OCI-LY7 (cell line): ENCODE data around the gene DGKH.

Experiments
- EZH2phosphoT487 ChIP-seq: fragments of 200-600 bp; sonication (generic); IDR thresholded peaks from 2 replicates; pipeline ENCODE4 v1.6.1; 2018; ENCODE audit warnings: low read depth, borderline replicate concordance, mild to moderate bottlenecking, mixed run types, antibody characterized with exemption, low read length, moderate library complexity, mixed read lengths
- TF ChIP-seq, protein P1 (sequence below): fragments of 200-600 bp; sonication (generic); conservative IDR thresholded peaks from 2 replicates; pipeline ENCODE4 v1.5.1; 2014; ENCODE audit warnings: mild to moderate bottlenecking, antibody characterized with exemption, low read length, moderate library complexity, mixed read lengths

DNA sequence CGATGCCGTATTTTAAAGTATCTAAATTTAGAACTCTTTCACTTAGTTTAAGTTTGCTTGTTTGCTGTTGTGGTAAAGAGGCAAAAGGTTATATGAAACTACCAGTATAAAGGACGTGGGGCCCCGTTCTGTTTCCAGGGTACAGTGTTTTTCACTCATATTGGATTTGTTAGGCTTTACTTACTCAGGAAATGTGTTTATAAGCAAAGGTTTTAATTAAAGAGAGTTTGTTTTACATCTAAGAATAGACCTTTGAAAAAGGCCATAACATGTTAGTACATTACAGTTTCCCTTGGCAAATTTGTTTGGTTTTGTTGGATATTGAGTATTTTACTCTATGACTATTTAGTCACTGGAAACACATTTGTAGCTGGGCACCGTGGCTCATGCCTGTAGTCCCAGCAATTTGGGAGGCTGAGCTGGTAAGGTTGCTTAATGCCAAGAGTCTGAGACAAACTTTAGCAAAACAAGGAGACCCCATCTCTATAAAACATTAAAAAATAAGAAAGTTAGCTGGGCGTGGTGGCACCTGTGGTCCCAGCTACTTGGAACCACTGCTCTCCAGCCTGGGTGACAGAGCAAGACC, 7.1 kb downstream of the DGKH start:
- TF ChIP-seq, protein P1, sequence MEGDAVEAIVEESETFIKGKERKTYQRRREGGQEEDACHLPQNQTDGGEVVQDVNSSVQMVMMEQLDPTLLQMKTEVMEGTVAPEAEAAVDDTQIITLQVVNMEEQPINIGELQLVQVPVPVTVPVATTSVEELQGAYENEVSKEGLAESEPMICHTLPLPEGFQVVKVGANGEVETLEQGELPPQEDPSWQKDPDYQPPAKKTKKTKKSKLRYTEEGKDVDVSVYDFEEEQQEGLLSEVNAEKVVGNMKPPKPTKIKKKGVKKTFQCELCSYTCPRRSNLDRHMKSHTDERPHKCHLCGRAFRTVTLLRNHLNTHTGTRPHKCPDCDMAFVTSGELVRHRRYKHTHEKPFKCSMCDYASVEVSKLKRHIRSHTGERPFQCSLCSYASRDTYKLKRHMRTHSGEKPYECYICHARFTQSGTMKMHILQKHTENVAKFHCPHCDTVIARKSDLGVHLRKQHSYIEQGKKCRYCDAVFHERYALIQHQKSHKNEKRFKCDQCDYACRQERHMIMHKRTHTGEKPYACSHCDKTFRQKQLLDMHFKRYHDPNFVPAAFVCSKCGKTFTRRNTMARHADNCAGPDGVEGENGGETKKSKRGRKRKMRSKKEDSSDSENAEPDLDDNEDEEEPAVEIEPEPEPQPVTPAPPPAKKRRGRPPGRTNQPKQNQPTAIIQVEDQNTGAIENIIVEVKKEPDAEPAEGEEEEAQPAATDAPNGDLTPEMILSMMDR = no peak
- no peak for TF ChIP-seq EZH2phosphoT487
